Neural cell (in vitro differentiated cells): ENCODE results near the gene APCDD1.

ENCODE experiments used
- CTCF ChIP-seq: fragments of 450-650 bp; IDR thresholded peaks from 2 replicates; pipeline ENCODE4 v1.5.1; 2014; ENCODE audit warnings: antibody characterized with exemption, mild to moderate bottlenecking, moderate library complexity; ENCODE audit not compliant: poor library complexity, severe bottlenecking
- TAF1 ChIP-seq: IDR thresholded peaks from 2 replicates; pipeline ENCODE4 v1.6.1; 2012; ENCODE audit warnings: low read depth

- TF ChIP-seq CTCF (no peak), TAF1 (no peak)
Observed at GRCh38 chr18:10497206-10497749, 42.8 kb downstream of the APCDD1 start.
